ENCODE results near the gene ANKRD23. TPM values are rescaled to one million over a fixed set of nuclear protein-coding genes. Genes with fewer than 3 reads are reported as not detected.

ANKRD23 gene
- total RNA-seq, 3 donors from 2014 or later (not counting 1 experiment from before 2014, with no cell fraction given), result 8.3 to 11.2 (median 10.1) TPM

- no peaks in the 10 kb centered on the region for H3K27me3 ChIP-seq (ENCODE audit: control insufficient read depth, insufficient read depth, low read length)
- Mint-ChIP-seq H3K4me3 (no peak overlapping the region), H3K4me1 (peaks cover 0 to 4% of the 10 kb centered on the region in 2 donors), H3K27me3 (ENCODE audit: low read depth in 2 of 2) (no peaks in the 10 kb centered on the region), H3K27ac (no peak overlapping the region), H3K36me3 (no peaks in the 10 kb centered on the region), H3K9me3 (no peaks in the 10 kb centered on the region)
- no peak for DNase-seq
- intact Hi-C loops (cut with micrococcal nuclease), result loop anchor here (5.0 kb wide), 1 partner anchor 38 kb away; the partner anchor contains the start of gene CNNM4
- 83% methylated on average over 27 of the region's 27 CpGs for WGBS (ENCODE audit: insufficient coverage)
- peak; percentile 5 to 20 (median 11) for ATAC-seq
- H3K36me3 ChIP-seq (ENCODE audit: control insufficient read depth, insufficient read depth, low read length), result peaks cover 9% of the 10 kb centered on the region
- TF ChIP-seq, protein P1, sequence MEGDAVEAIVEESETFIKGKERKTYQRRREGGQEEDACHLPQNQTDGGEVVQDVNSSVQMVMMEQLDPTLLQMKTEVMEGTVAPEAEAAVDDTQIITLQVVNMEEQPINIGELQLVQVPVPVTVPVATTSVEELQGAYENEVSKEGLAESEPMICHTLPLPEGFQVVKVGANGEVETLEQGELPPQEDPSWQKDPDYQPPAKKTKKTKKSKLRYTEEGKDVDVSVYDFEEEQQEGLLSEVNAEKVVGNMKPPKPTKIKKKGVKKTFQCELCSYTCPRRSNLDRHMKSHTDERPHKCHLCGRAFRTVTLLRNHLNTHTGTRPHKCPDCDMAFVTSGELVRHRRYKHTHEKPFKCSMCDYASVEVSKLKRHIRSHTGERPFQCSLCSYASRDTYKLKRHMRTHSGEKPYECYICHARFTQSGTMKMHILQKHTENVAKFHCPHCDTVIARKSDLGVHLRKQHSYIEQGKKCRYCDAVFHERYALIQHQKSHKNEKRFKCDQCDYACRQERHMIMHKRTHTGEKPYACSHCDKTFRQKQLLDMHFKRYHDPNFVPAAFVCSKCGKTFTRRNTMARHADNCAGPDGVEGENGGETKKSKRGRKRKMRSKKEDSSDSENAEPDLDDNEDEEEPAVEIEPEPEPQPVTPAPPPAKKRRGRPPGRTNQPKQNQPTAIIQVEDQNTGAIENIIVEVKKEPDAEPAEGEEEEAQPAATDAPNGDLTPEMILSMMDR (IDR thresholded peaks at IDR 0.05), result no peak
- H3K27ac ChIP-seq (ENCODE audit: low read length), result no peak overlapping the region
- H3K4me3 ChIP-seq (ENCODE audit: low read length), result no peak overlapping the region
- H3K9me3 ChIP-seq (ENCODE audit: control insufficient read depth, insufficient read depth, low read length), result no peaks in the 10 kb centered on the region
- peaks cover 22% of the 10 kb centered on the region for H3K4me1 ChIP-seq (ENCODE audit: control insufficient read depth, insufficient read depth, low read length)
Observed at GRCh38 chr2:96800061-96801004, 43.5 kb downstream of the ANKRD23 start.

- TF ChIP-seq, protein P1 (IDR thresholded peaks at IDR 0.05), result no peak
- intact Hi-C loops (cut with micrococcal nuclease), result no loop called here
- no peak for DNase-seq
- Mint-ChIP-seq H3K4me1 (peaks cover 0 to 4% of the 10 kb centered on the region in 2 donors), H3K27me3 (ENCODE audit: low read depth in 2 of 2) (no peaks in the 10 kb centered on the region), H3K9me3 (no peaks in the 10 kb centered on the region), H3K27ac (no peak overlapping the region), H3K4me3 (no peak overlapping the region), H3K36me3 (no peaks in the 10 kb centered on the region)
- 98% methylated on average over 8 of the region's 8 CpGs for WGBS (ENCODE audit: insufficient coverage)
- Histone ChIP-seq H3K9me3 (ENCODE audit: control insufficient read depth, insufficient read depth, low read length) (no peaks in the 10 kb centered on the region), H3K27ac (ENCODE audit: low read length) (no peak overlapping the region), H3K36me3 (ENCODE audit: control insufficient read depth, insufficient read depth, low read length) (peaks cover 9% of the 10 kb centered on the region), H3K4me3 (ENCODE audit: low read length) (no peak overlapping the region), H3K4me1 (ENCODE audit: control insufficient read depth, insufficient read depth, low read length) (peaks cover 22% of the 10 kb centered on the region), H3K27me3 (ENCODE audit: control insufficient read depth, insufficient read depth, low read length) (no peaks in the 10 kb centered on the region)
- no peak for ATAC-seq
Observed at GRCh38 chr2:96799623-96799935, 44.2 kb downstream of the ANKRD23 start.

GRCh38 chr2:96798733-96799622 is 44.8 kb downstream of the ANKRD23 start:
- Histone ChIP-seq H3K27me3 (ENCODE audit: control insufficient read depth, insufficient read depth, low read length) (no peaks in the 10 kb centered on the region), H3K4me3 (ENCODE audit: low read length) (no peak overlapping the region), H3K36me3 (ENCODE audit: control insufficient read depth, insufficient read depth, low read length) (peaks cover 9% of the 10 kb centered on the region), H3K9me3 (ENCODE audit: control insufficient read depth, insufficient read depth, low read length) (no peaks in the 10 kb centered on the region), H3K27ac (ENCODE audit: low read length) (no peak overlapping the region), H3K4me1 (ENCODE audit: control insufficient read depth, insufficient read depth, low read length) (peaks cover 22% of the 10 kb centered on the region)
- TF ChIP-seq, protein P1 (IDR thresholded peaks at IDR 0.05), result no peak
- Mint-ChIP-seq H3K4me3 (no peak overlapping the region), H3K27ac (no peak overlapping the region), H3K27me3 (ENCODE audit: low read depth in 2 of 2) (no peaks in the 10 kb centered on the region), H3K9me3 (no peaks in the 10 kb centered on the region), H3K4me1 (peaks cover 0 to 4% of the 10 kb centered on the region in 2 donors), H3K36me3 (no peaks in the 10 kb centered on the region)
- DNase-seq (no peak), ATAC-seq (no peak)
- intact Hi-C loops (cut with micrococcal nuclease), result no loop called here
- 92% methylated on average over 23 of the region's 23 CpGs for WGBS (ENCODE audit: insufficient coverage)

Data from natural killer cell (primary cell).